ENCODE measurements around the gene SDHB.
A peak's percentile ranks its signal among the peaks of the same experiment; 100 is the strongest.

- TF ChIP-seq, protein P1, sequence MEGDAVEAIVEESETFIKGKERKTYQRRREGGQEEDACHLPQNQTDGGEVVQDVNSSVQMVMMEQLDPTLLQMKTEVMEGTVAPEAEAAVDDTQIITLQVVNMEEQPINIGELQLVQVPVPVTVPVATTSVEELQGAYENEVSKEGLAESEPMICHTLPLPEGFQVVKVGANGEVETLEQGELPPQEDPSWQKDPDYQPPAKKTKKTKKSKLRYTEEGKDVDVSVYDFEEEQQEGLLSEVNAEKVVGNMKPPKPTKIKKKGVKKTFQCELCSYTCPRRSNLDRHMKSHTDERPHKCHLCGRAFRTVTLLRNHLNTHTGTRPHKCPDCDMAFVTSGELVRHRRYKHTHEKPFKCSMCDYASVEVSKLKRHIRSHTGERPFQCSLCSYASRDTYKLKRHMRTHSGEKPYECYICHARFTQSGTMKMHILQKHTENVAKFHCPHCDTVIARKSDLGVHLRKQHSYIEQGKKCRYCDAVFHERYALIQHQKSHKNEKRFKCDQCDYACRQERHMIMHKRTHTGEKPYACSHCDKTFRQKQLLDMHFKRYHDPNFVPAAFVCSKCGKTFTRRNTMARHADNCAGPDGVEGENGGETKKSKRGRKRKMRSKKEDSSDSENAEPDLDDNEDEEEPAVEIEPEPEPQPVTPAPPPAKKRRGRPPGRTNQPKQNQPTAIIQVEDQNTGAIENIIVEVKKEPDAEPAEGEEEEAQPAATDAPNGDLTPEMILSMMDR (conservative IDR thresholded peaks at IDR 0.05; ENCODE audit: low read depth, low read length): peak; percentile 81
- TF ChIP-seq EZH2 (IDR thresholded peaks at IDR 0.05; ENCODE audit: low read length, unreplicated experiment): no peak
Observed at GRCh38 chr1:17045634-17046333, 8.0 kb downstream of the SDHB start.
